ENCODE data around the gene CDR2.
"Not testable (repeated sequence)": the region's sequence is repeated elsewhere in the genome, so short reads cannot be mapped to it uniquely, and the experiment has no call there.

Gene CDR2

DNA sequence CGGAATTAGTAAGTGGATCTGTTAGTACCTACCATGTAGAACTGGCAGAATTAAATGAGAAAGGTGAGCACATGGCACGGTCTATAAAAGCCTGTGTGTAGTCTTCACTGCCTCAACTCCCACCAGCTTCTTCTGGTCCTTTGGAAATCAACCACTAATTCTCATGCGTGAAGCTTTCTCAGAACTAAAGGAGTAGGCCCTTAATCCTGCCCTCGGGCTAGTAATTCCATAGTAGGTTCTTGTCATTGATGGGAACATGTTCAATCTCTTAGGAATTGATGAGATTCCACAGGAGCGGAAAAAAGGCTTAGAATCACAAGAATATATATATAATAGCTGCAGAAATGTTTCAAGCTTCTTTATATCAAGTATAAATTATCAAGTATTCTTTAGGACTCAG, 21.7 kb downstream of the CDR2 start:
- no peak for DNase-seq (ENCODE audit: low read depth)

GRCh38 chr16:22352140-22352539, 22.3 kb downstream of the CDR2 start:
- DNase-seq (ENCODE audit: low read depth), result no peak

DNA sequence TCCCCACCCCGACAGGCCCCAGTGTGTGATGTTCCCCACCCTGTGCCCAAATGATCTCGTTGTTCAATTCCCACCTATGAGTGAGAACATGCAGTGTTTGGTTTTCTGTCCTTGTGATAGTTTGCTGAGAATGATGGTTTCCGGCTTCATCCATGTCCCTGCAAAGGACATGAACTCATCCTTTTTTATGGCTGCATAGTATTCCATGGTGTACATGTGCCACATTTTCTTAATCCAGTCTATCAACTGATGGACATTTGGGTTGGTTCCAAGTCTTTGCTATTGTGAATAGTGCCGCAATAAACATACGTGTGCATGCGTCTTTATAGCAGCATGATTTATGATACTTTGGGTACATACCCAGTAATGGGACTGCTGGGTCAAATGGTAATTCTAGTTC, 23.4 kb downstream of the CDR2 start:
- not testable (repeated sequence) for DNase-seq (ENCODE audit: low read depth)

- DNase-seq (ENCODE audit: low read depth), result no peak
Observed at GRCh38 chr16:22348291-22348690, 26.1 kb downstream of the CDR2 start.

DNA sequence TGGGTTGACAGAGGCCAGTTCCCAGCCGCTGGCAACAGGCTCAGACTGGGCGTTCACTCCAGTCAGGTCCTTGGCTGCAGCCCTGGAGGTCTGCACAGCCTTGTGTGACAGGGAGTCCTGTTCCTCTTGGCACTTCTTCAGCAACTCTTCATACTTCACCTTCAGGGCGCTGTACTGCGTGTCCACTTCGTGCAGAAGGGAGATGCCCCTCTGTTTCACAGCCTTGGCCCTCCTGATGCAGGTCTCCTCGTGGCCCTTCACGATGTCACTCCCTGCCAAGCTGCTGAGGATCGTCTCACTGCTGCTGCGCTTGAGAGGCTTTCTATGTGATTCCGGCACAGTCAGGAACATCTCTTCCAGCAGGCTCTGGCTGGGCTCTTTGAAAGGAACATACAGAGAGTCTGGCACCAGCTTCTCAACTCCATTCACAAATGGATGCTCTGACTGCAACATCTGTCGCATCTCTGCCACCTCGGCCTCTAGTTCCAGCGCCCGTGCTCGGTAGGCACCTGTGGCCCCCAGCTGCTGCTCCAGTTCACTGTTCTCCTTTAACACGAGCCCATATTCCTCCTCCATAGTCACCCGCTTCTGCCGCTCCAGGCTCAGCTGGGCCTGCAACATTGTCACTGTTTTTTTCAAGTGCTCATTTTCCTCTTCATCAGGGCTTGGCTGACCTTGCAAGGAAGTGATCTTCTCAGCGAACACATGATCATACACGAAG, 27.2 kb downstream of the CDR2 start:
- DNase-seq (ENCODE audit: low read depth), result no peak

DNA sequence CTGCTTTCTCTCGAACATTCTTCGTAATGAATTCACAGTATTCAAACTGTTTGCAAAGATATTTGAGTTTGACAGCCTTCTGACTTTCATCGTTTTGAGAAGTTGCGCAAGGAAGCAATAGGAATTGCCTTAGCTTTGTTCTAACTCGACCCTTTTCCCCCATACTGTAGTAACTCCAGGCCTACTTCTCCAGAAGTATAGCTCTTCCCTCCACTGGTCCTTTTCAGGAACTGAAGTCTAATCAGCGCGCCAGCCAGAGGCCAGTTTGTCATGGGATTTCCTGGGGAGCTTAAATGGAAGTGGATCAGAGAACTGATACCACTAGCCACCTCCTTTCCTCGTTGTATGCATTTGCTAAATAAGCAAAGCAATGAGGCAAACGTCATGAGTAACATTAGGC, 27.9 kb downstream of the CDR2 start:
- DNase-seq (ENCODE audit: low read depth), result no peak

- no peak for DNase-seq (ENCODE audit: low read depth)
Observed at GRCh38 chr16:22342082-22342481, 32.3 kb downstream of the CDR2 start.

DNA sequence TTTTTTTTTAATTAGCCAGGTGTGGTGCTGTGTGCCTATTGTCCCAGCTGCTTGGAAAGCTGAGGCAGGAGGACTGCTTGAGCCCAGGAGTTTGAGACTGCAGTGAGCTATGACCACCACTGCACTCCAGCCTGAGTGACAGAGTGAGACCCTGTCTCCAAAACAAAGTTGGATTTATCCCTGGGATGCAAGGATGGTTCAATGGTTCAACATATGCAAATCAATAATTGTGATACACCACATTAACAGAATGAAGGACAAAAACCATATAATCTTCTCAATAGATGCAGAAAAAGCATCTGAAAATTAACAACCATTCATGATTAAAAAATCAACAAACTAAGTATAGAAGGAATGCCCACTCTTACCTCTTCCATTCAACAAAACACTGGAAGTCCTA, 33.5 kb downstream of the CDR2 start:
- DNase-seq (ENCODE audit: low read depth), result no peak

DNA sequence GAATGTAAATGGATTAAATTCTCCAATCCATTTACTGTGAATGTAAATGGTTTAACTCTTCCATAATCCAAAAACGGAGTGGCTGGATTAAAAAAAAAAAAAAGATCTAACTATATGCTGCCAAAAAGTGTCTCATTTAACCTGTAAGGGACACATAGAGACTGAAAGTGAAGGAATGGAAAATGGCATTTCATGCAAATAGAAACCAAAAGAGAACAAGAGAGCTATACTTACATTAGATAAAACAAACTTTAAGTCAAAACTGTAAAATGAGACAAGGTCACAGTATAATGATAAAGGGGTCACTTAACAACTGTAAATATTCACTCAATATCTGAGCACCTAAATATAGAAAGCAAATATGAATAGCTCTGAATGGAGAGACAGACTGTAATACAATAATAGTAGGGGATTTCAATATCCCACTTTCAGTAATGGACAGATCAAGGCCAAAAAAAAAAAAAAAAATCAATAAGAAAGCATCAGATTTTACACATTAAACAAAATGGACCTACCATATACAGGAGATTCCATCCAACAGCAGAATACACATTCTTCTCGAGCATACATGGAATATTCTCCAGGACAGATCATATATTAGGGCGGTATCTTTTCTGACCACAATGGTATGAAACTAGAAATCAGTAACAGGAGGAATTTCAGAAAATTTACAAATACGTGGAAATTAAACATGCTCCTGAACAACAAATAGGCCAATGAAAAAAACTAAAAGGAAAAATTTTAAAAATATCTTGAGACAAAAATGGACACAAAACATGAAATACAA, 36.4 kb downstream of the CDR2 start:
- no peak for DNase-seq (ENCODE audit: low read depth)

DNA sequence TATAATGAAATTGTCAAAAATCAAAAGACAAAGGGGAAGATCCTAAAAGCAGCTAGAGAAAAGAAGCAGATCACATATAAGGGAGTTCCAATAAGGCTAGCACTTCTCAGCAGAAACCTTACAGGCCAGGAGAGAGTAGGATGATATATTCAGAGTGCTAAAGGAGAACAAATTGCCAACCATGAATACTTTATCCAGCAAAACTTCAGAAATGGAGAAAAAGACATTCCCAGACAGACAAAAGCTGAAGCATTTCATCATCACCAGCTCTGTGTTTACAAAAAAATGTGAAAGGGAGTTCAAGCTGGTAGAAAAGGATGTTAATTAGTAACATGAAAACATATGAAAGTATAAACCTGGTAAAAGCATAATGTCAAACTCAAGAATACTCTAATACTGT, 37.4 kb downstream of the CDR2 start:
- no peak for DNase-seq (ENCODE audit: low read depth)

DNA sequence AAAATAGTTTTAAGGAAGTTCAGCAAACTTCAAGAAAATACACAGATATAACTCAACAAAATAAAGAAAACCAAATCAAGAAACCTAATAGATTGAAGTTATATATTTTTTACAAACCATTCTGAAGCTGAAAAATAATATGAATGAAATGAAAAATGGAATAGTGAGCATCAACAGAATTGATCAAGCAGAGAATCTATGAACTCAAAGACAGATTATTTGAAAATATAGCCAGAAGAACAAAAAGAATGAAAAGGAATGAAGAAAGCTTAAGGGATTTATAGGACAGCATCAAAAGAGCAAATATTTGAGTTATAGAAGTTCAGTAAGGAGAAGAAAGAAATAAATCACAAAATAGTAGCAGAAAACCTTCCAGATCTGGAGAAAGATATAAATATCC, 37.8 kb downstream of the CDR2 start:
- DNase-seq (ENCODE audit: low read depth), result no peak

- DNase-seq (ENCODE audit: low read depth), result no peak
Observed at GRCh38 chr16:22335668-22336246, 38.7 kb downstream of the CDR2 start.

DNA sequence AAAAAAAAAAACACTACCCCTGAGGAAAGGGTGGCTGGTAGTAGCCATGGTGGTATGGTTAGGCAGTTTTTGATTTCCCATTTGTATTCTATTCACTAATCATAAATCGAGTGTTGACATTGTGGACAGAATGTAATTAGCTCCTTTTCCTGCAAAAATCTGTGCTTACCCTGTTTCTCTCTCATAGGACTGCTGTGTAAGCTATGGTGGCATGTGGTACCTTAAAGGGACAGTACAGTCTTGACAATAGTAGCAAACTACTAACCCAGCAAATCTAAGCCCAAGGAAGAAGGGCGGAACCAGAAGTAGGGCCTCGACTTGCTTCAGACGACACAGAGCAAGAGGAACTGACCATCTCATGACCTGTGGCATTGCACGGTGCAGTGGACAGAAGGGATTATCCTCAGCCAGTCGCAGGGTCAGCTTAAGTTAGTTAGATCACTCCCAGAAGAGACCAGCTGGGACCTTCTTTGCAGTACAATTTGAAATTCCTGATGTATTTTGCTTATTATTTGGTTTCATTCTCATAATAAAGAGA, 40.9 kb downstream of the CDR2 start:
- no peak for DNase-seq (ENCODE audit: low read depth)

DNA sequence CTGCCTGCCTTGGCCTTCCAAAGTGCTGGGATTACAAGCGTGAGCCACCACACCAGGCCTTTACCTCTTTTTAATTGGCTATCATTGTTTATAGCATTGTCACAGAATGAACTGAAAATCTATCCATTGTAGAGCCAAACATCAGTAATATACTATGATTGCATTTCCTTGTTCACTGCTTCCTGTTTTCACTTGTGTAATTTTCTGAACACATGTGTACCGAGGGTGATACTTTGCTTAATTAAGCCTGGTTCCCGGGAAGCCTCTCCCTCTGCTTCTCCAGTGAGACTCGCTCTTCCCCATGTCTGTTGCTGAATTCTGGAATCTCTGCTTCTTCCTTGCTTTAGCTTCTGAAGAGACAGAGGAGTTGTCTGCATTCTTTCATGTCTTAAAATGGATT, 44.1 kb downstream of the CDR2 start:
- no peak for DNase-seq (ENCODE audit: low read depth)

- DNase-seq (ENCODE audit: low read depth), result no peak
Observed at GRCh38 chr16:22329199-22329695, 45.2 kb downstream of the CDR2 start.

DNA sequence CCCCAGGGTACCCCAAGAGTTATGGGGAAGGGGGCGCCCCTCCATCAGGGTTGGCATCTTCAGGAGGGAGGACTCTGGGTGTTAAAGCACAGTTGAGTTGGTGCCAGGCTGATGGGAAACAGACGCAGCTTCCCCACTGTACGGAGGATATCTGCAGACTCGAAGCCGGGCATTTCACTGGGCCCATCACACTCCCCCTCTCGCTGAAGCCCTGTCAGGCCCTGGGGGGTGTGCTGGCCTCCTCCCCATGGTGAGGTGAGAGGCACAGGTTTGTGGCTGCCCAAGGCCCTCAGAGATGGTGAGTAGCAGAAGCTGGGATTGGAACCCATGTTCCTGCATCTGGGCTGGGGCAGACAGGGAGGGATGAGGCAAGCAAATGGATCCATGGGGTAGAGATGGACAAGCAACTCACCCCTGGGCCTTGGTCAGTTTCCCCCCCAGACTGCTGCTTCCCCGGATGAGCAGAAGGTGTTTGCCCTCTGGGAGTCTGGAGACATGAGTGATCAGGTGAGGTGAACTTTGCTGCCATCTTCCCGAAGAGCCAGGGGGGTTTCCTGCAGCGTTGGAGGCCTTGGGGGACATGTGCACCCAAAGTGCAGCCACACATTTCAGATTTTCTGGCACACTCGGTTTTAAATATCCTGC, 46.2 kb downstream of the CDR2 start:
- DNase-seq (ENCODE audit: low read depth), result no peak

GRCh38 chr16:22327446-22327775, 47.0 kb downstream of the CDR2 start:
- no peak for DNase-seq (ENCODE audit: low read depth)

GRCh38 chr16:22326771-22327445, 47.5 kb downstream of the CDR2 start:
- no peak for DNase-seq (ENCODE audit: low read depth)

DNA sequence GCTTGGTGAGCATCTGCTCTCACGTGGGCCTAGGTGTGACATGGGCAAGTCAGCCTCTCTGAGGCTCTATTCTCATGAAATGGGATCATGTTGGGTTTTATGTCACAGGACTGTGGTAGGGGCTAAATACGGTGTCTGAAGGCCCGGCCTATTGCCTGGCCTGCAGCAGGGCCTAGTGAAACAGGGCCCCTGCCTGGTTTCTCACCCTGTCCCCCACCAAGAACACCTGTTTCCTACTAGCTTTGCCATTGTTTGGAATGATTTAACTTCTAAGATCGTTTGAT, 48.1 kb downstream of the CDR2 start:
- DNase-seq (ENCODE audit: low read depth), result no peak

DNA sequence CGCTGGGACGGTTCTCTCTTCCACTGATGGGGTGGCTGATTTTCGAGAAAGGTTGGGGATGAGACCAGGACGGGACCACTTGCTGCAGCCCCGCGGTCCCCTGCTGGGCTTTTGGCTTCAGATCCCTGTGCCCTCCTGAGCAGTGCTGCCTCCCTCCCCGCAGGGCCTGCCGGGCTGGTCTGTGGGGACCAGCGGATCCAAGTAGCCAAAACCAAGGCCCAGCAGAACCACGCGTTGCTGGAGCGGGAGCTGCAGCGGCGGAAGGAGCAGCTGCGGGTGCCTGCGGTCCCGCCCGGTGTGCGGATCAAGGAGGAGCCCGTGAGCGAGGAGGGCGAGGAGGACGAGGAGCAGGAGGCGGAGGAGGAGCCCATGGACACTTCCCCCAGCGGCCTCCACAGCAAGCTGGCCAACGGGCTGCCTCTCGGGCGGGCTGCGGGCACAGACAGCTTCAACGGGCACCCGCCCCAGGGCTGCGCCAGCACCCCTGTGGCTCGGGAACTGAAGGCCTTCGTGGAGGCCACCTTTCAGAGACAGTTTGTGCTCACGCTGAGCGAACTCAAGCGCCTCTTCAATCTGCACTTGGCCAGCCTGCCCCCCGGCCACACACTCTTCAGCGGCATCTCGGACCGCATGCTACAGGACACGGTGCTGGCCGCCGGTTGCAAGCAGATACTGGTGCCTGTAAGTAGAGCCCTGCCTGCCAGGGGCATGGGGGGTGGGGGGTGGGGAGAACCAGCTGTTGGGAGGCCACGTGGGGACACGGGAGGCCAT, 48.6 kb downstream of the CDR2 start:
- DNase-seq (ENCODE audit: low read depth), result no peak

DNA sequence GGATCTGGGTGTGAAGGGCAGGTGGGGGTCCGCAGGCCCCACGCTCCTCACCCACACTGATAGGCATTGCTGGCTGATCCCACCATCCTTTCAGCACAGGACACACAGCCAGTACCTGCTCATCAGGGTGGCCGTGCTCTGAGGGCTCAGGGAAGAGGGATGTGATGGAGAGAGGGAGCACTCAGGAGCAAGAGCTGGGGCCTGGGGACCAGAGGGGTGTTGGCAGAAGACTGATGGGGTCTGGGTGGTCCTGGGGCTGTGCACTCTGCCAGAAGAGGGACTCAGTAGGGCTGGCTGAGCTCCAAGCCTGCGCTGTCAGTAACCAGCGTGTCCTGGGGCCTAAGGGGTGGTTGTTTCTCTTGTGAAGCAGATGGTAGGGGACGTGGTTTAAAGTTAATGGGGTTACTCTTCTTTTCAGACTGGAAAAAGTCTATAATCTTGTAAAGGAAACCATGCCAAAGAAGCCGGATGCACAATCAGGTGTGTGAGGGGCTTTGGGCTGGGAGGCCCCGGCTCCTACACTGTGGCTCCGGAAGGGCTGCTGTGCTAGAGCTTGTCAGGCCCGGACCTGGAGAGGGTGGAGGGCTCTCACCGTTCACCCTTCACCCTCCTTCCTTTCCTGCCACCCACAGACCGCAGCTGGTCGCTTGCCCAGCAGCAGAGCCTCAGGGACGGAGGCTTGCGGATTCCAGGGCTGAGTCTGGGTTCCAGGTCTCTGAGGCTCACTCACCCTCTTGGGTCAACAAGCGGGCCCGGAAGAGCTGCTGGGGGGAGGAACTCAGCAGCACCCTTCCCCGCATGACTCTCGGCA, 49.4 kb downstream of the CDR2 start:
- DNase-seq (ENCODE audit: low read depth), result no peak

All from GM04504 (cell line).